Tibial nerve (tissue), 3 donors: ENCODE data around the gene VCX2.

Experiments used
- POLR2A ChIP-seq, 2 donors: fragments of 450-650 bp; IDR thresholded peaks; one replicate each; pipeline ENCODE4 v1.6.1; 2017; ENCODE audit warnings: antibody characterized with exemption in 2 of 2, mild to moderate bottlenecking in 2 of 2, moderate library complexity in 2 of 2
- TF ChIP-seq, protein P1 (sequence below), 5 experiments: fragments of 200-600 bp in 3 of 5; fragments of 450-650 bp in 2 of 5; sonication (generic) in 3 of 5; IDR thresholded peaks; one replicate each; pipeline ENCODE4 v1.5.1; 2016 to 2019; ENCODE audit warnings: antibody characterized with exemption in 5 of 5, mild to moderate bottlenecking in 3 of 5, moderate library complexity in 2 of 5

DNA sequence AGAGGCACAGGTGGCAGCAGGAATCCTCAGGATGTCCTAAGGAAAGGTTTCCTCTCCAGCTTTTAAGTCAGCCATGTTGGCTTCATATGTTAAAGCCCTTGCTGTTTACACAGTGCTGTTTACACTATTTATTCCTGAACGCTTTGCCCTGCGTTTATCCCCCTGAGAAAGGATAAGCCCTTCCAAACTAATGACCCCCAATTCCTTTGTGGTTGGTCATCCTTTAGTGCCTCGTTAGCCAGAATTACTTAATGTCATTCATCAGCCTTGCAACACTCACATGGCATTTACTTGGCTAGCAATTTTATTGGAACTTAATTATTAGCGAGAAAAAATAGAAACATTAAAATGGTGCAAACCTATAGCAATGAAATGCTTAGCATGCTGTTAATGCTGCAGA lies 23.8 kb downstream of the VCX2 start:
- TF ChIP-seq, protein P1, sequence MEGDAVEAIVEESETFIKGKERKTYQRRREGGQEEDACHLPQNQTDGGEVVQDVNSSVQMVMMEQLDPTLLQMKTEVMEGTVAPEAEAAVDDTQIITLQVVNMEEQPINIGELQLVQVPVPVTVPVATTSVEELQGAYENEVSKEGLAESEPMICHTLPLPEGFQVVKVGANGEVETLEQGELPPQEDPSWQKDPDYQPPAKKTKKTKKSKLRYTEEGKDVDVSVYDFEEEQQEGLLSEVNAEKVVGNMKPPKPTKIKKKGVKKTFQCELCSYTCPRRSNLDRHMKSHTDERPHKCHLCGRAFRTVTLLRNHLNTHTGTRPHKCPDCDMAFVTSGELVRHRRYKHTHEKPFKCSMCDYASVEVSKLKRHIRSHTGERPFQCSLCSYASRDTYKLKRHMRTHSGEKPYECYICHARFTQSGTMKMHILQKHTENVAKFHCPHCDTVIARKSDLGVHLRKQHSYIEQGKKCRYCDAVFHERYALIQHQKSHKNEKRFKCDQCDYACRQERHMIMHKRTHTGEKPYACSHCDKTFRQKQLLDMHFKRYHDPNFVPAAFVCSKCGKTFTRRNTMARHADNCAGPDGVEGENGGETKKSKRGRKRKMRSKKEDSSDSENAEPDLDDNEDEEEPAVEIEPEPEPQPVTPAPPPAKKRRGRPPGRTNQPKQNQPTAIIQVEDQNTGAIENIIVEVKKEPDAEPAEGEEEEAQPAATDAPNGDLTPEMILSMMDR (IDR thresholded peaks at IDR 0.05): no peak
- no peak for TF ChIP-seq POLR2A (IDR thresholded peaks at IDR 0.05)
